Stomach (tissue), 9 donors: ENCODE measurements around the gene MRPL28. TPM values are rescaled to one million over a fixed set of nuclear protein-coding genes. Genes with fewer than 3 reads are reported as not detected.

Source experiments
- DNase-seq, 2 donors: peaks; one replicate each; pipeline versions ENCODE4 v3.0.0 to v3.0.0-alpha.2; 2013 to 2019
- H3K27ac ChIP-seq, 5 donors: fragments of 200-600 bp in 4 of 5; sonication (generic) in 4 of 5; one replicate each; pipeline ENCODE4 v1.5.1; 2013 to 2019; ENCODE audit warnings: mild to moderate bottlenecking in 1 of 5, moderate library complexity in 1 of 5
- H3K27me3 ChIP-seq, 3 donors: fragments of 200-600 bp; sonication (generic); one replicate each; pipeline ENCODE4 v1.5.1; 2017 to 2019; ENCODE audit warnings: mixed run types in 1 of 3
- H3K36me3 ChIP-seq, 4 donors: fragments of 200-600 bp; sonication (generic); 1 replicate in 3 of 4; 2 replicates in 1 of 4; pipeline ENCODE4 v1.5.1; 2016 to 2019
- H3K4me1 ChIP-seq, 4 donors: fragments of 200-600 bp; sonication (generic); one replicate each; pipeline ENCODE4 v1.5.1; 2016 to 2019
- H3K4me3 ChIP-seq, 4 donors: fragments of 200-600 bp; sonication (generic) in 3 of 4; one replicate each; pipeline ENCODE4 v1.5.1; 2016 to 2019; ENCODE audit warnings: mild to moderate bottlenecking in 1 of 4
- H3K9me3 ChIP-seq, 4 donors: fragments of 200-600 bp; sonication (generic); one replicate each; pipeline ENCODE4 v1.5.1; 2016 to 2019
- CTCF ChIP-seq, 7 experiments: fragments of 450-650 bp in 4 of 7; fragments of 200-600 bp in 3 of 7; sonication (generic) in 3 of 7; IDR thresholded peaks; one replicate each; pipeline ENCODE4 v1.5.1; 2016 to 2019; ENCODE audit warnings: antibody characterized with exemption in 7 of 7, control low read depth in 2 of 7, mild to moderate bottlenecking in 1 of 7
- EP300 ChIP-seq: sonication (generic); formaldehyde crosslinking; IDR thresholded peaks from one replicate; pipeline ENCODE4 v1.6.1; 2017; ENCODE audit warnings: antibody characterized with exemption
- POLR2A ChIP-seq, 4 donors: fragments of 450-650 bp; IDR thresholded peaks; one replicate each; pipeline ENCODE4 v1.6.1; 2016; ENCODE audit warnings: antibody characterized with exemption in 4 of 4, control low read depth in 2 of 4, mild to moderate bottlenecking in 1 of 4, moderate library complexity in 1 of 4
- POLR2AphosphoS5 ChIP-seq, 3 donors: sonication (generic); formaldehyde crosslinking; IDR thresholded peaks; one replicate each; pipeline ENCODE4 v1.6.1; 2016; ENCODE audit warnings: antibody characterized with exemption in 3 of 3
- WGBS, 5 donors: extraction: QIAGEN DNeasy Blood & Tissue Kit in 3 of 5; methylation state at CpG; one replicate each; pipeline versions ENCODE4 v1.1.5 to v1.1.7; 2013 to 2018; 5-methylcytosine and 5-hydroxymethylcytosine counted together
- intact Hi-C: fragments of 100-400 bp; cut with DNase I; formaldehyde crosslinking; loops from one replicate; pipeline ENCODE4 v1.15.1; 2023; ENCODE audit warnings: low total_unique reads
- polyA plus RNA-seq, 3 donors: library from polyadenylated mRNA; stranded (reverse); fragments of 200-250 nt; gene quantifications; one replicate each; pipeline ENCODE4 v1.2.3, GENCODE V29; 2013
- total RNA-seq, 5 donors: library from RNA; depleted of rRNA; stranded (reverse); fragments of >200 nt; gene quantifications; one replicate each; pipeline versions ENCODE4 v1.1.0 to v1.2.3, GENCODE V29; 2014 to 2016
- donor health status: healthy with polysubstance abuse.
- donor health status: Bipolar disorder and iron deficiency.
- donor health status: healthy.

MRPL28 gene
- total and polyA plus RNA-seq, 8 donors: 9.9 to 106 (median 56.6) TPM

GRCh38 chr16:359067-359763, 11.1 kb downstream of the MRPL28 start:
- Histone ChIP-seq H3K27me3 (peaks cover 0 to 14% (median 0%) of the 10 kb centered on the region in 3 donors), H3K4me3 (no peak overlapping the region), H3K36me3 (no peaks in the 10 kb centered on the region), H3K9me3 (no peaks in the 10 kb centered on the region), H3K27ac (no peak overlapping the region), H3K4me1 (peaks cover 0 to 9% (median 7%) of the 10 kb centered on the region in 4 donors)
- DNase-seq: no peak
- intact Hi-C loops: no loop called here
- TF ChIP-seq EP300 (no peak), POLR2A (IDR thresholded peaks at IDR 0.05) (no peak)
- 73 to 77% (median 76%) methylated on average over 15 to 19 of the region's 19 CpGs for WGBS, 5 donors

- Histone ChIP-seq H3K36me3 (no peaks in the 10 kb centered on the region), H3K27ac (no peak overlapping the region), H3K4me1 (peaks cover 0 to 13% (median 8%) of the 10 kb centered on the region in 4 donors), H3K4me3 (no peak overlapping the region), H3K27me3 (no peaks in the 10 kb centered on the region), H3K9me3 (no peaks in the 10 kb centered on the region)
- DNase-seq: no peak
- WGBS, 5 donors: 63 to 76% (median 75%) methylated on average over 7 to 12 of the region's 12 CpGs
- TF ChIP-seq POLR2A (IDR thresholded peaks at IDR 0.05): no peak
- intact Hi-C loops: no loop called here
Measured at GRCh38 chr16:356741-357140, 13.6 kb downstream of the MRPL28 start.

- Histone ChIP-seq H3K36me3 (no peaks in the 10 kb centered on the region), H3K4me3 (no peak overlapping the region), H3K27ac (no peak overlapping the region), H3K4me1 (peaks cover 7 to 26% (median 19%) of the 10 kb centered on the region in 4 donors), H3K27me3 (no peaks in the 10 kb centered on the region), H3K9me3 (no peaks in the 10 kb centered on the region)
- DNase-seq: no peak
- WGBS, 5 donors: 84 to 90% (median 87%) methylated on average over 7 to 10 of the region's 10 CpGs
- TF ChIP-seq CTCF (IDR thresholded peaks at IDR 0.05) (no peak), EP300 (no peak), POLR2A (IDR thresholded peaks at IDR 0.05) (no peak), POLR2AphosphoS5 (IDR thresholded peaks at IDR 0.05) (no peak)
- intact Hi-C loops: no loop called here
Measured at GRCh38 chr16:354971-355461, 15.3 kb downstream of the MRPL28 start.

GRCh38 chr16:354291-354881, 16.0 kb downstream of the MRPL28 start:
- no peaks in the 10 kb centered on the region for H3K9me3 ChIP-seq
- peak overlapping the region in 1 of 5 donors; percentile 89 for H3K27ac ChIP-seq
- WGBS, 5 donors: 85 to 95% (median 93%) methylated on average over 9 to 12 of the region's 12 CpGs
- peaks cover 7 to 26% (median 19%) of the 10 kb centered on the region in 4 donors for H3K4me1 ChIP-seq
- no peaks in the 10 kb centered on the region for H3K27me3 ChIP-seq
- H3K4me3 ChIP-seq: no peak overlapping the region
- TF ChIP-seq CTCF (IDR thresholded peaks at IDR 0.05): no peak
- TF ChIP-seq POLR2AphosphoS5 (IDR thresholded peaks at IDR 0.05): no peak
- no peak for TF ChIP-seq POLR2A (IDR thresholded peaks at IDR 0.05)
- intact Hi-C loops: no loop called here
- DNase-seq: no peak
- no peaks in the 10 kb centered on the region for H3K36me3 ChIP-seq

GRCh38 chr16:353404-354290, 16.7 kb downstream of the MRPL28 start:
- Histone ChIP-seq H3K4me3 (peak overlapping the region; percentile 50 to 79 (median 74)), H3K36me3 (no peaks in the 10 kb centered on the region), H3K27ac (peak overlapping the region; percentile 68 to 89 (median 81)), H3K4me1 (peaks cover 7 to 26% (median 19%) of the 10 kb centered on the region in 4 donors), H3K27me3 (no peaks in the 10 kb centered on the region), H3K9me3 (no peaks in the 10 kb centered on the region)
- intact Hi-C loops: no loop called here
- DNase-seq: no peak
- no peak for TF ChIP-seq POLR2AphosphoS5 (IDR thresholded peaks at IDR 0.05)
- TF ChIP-seq EP300: no peak
- no peak for TF ChIP-seq CTCF (IDR thresholded peaks at IDR 0.05)
- TF ChIP-seq POLR2A (IDR thresholded peaks at IDR 0.05): no peak
- WGBS, 5 donors: 58 to 80% (median 63%) methylated on average over 18 to 25 of the region's 25 CpGs
